T-helper 22 cell (primary cell): ENCODE data around the gene FBXL17.

Source experiments
- DNase-seq: peaks from one replicate; pipeline ENCODE4 v3.0.0-alpha.2; 2020; ENCODE audit warnings: low read depth

FBXL17 gene

GRCh38 chr5:108093186-108093585 is 288.7 kb downstream of the FBXL17 start:
- DNase-seq, result no peak

GRCh38 chr5:108090946-108091345 is 291.0 kb downstream of the FBXL17 start:
- no peak for DNase-seq

- DNase-seq, result no peak
Measured at GRCh38 chr5:108084105-108084504, 297.8 kb downstream of the FBXL17 start.

DNA sequence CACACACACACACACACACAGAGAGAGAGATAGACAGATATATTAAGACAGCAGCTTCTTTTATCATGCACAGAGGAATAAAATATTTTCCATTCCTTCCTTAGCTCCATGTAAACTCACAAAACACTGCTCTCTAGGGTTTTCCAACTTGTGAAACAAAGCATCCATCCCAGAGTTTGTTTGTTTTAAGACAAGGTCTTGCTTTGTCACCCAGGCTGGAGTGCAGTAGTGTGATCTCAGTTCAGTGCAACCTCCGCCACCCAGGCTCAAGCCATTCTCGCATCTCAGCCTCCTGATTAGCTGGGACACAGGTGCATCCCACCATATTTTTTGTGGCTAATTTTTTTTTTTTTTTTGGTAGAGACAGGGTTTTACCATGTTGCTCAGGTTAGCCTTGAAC is 298.7 kb downstream of the FBXL17 start:
- no peak for DNase-seq

DNA sequence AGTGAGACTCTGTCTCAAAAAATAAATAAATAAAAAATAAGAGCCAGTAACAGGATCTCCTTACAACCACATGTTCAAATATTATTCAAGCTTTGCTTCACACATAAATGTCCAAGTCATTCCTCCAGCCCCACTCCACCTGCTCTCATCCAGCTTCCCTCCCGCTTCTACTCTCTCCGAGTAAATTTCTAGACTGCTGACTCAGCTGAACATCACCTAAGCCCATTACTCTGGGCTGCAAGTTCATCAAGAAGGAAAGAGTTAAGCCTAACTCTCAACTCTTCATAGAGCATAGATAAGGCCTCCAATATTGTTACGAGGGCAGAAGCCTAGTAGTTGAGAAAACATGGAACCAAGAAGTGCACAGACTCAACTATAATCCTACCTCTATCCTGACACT is 300.2 kb downstream of the FBXL17 start:
- no peak for DNase-seq

- no peak for DNase-seq
Measured at GRCh38 chr5:108079753-108080152, 302.1 kb downstream of the FBXL17 start.

DNA sequence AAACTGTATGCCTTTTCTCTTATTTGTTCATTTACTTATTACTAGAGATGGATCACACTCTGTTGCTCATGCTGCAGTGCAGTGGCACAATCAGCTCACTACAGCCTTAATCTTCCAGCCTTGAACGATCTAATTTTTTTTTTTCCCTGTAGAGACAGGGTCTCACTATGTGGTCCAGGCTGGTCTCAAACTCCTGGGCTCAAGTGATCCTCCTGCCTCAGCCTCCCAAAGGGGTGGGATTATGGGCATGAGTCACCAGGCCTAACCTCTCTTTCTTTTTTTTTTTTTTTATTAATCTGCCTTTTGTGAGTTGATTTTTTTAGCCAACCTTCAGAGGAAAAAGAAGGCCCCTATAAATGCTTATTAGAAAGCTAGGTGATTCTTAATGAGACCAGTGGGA is 303.0 kb downstream of the FBXL17 start:
- no peak for DNase-seq

GRCh38 chr5:108078345-108078744 is 303.6 kb downstream of the FBXL17 start:
- DNase-seq, result no peak

DNA sequence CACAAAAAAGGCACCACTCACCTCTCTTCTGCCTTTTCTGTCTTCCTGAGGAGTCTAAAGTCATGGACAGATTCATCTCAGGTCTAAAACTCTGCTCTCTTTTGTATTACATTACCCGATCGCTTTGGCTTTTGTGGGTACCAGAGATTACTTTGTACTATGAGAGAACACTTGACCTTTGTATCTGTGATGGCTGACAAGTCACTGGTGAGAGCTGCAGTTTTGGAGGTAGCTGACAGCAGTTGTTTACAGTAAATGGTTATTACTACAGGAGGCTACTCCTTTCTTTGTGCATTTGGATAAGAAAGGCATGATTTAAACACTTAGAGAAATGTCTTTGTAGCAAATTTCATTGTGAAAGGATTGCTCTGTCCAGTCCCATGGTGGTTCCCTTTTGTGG is 307.3 kb downstream of the FBXL17 start:
- DNase-seq, result no peak

DNA sequence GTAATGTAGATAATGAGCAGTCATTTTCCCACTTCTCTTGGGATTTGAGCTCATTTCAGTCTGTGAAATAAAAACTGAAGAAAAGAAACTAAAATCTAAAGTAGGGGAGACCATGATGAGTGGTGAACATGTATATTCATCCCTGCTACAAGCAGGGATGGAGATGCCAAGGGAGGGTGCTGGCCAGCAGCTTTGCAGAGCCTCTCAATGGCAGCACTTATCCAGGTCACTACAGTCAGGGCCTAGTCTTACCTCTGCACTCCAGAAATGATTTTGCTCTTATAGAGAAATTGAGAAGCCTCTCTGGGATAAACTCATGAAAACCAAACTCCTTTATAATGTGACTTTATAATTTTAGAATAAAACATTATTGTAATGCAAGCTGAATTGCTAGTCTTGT is 317.6 kb downstream of the FBXL17 start:
- no peak for DNase-seq

- no peak for DNase-seq
Measured at GRCh38 chr5:108061941-108062340, 320.0 kb downstream of the FBXL17 start.

DNA sequence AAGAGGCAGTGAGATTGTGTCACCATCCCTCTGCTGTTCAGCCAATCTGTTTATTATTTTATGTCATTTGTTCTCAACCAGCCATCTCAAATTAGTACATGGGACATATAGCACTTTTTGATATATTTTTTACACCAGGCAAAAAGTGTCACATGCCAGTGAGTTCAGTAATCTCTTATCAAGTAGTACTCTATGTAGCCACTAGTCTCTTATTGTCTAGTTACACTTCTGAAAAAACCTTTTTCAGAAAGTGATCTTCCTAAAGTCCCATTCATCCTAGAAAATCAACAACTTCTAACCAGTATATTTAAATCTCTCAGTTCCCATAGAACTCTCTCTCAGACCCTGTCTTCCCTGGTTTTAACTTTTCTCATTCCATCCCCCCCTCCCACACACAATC is 321.6 kb downstream of the FBXL17 start:
- DNase-seq, result no peak

DNA sequence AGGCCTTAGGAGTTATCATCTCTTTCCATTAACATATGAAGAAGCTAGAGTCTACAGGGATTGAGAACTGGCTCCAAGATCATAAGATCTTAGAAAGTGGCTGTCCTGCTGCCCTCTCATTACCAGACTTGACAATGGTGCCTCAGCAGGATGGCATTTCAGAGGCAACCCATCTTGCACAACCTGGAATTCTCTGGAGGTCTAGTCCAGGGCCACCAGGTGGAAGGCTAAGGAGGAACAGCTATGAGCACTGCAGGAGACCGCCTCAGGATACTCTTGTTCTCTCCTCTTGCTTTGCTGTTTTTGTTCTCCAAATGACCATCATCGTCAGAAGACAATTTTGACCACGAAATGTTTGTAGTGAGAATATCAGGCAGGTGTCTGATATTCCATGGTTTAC is 322.6 kb downstream of the FBXL17 start:
- no peak for DNase-seq

- DNase-seq, result no peak
Measured at GRCh38 chr5:108054349-108054748, 327.5 kb downstream of the FBXL17 start.

- no peak for DNase-seq
Measured at GRCh38 chr5:108046955-108047670, 334.8 kb downstream of the FBXL17 start.

DNA sequence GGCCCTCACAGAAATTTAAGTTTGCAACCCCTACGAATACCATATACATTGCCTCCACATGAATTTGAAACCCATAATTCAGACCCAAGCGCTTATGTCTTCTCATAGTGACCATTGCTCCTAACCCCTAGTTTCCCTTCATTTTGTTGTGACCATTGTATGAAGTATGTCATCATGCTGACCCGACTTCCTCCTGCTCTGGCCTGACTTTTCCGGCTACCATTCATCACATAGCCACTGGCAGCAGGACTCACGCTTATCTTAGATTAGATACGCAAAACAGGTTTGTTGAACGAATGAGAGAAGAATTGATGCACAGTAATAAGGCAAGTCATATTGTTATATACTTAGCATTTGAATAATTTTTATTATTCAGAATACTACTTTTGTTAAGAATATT is 345.4 kb downstream of the FBXL17 start:
- no peak for DNase-seq

DNA sequence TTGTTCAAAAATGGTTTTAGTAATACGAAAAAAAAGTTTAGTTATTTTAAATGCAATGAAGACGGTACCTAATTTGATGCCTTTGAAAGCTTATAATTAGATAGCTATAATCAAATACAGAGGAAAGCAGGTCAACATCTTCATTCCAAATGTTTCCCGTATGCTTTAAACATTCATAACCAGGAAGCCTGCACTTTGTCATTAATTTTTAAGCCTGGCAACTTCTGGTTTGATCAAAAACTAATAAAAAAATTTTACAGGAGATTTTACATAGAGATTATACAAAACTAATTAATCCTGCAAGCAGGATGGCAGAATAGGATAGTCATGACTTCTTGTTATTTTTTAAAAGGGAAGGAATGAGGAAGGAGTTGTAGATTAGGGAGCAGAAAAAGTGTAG is 353.0 kb downstream of the FBXL17 start:
- DNase-seq, result no peak

- no peak for DNase-seq
Measured at GRCh38 chr5:108028412-108028811, 353.5 kb downstream of the FBXL17 start.

GRCh38 chr5:108025957-108026356 is 355.9 kb downstream of the FBXL17 start:
- no peak for DNase-seq

- no peak for DNase-seq
Measured at GRCh38 chr5:108024986-108025385, 356.9 kb downstream of the FBXL17 start.

DNA sequence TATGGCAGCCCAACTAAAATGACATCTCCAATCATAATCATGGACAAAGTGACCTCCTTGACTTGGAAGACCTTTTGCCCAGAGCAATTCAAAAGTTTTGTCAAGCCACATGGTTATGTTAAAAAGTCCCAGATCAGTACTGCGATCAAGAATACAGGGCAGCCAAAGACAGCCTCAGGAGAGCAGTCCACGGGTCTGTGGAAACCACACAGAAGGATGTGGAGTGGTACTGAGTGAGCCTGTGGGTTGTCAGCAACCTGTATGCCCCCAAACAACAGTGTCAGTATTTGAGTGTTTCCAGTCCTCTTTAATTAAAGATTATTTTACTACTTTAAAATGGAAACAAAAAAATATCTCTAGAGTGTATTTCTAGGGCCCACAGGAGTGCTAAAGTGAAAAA is 365.8 kb downstream of the FBXL17 start:
- DNase-seq, result no peak

DNA sequence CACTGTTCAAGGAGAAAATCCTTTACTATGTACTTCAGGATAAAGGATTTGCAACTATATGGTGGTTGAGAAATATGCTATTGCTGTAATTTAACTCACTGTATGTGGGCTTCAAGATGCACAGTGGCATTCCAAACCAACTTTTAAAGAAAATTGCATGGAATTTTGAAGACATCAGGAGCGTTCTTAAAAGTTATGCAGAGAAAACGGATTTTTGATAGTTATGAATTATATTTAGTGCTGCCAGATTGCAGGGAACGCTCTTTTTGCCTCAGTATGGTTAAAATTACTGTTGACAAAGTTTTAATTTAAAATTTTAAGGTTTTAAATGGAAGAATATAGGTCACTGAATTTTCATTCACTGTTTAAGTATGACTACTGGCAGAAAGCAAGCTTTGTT is 375.1 kb downstream of the FBXL17 start:
- no peak for DNase-seq

DNA sequence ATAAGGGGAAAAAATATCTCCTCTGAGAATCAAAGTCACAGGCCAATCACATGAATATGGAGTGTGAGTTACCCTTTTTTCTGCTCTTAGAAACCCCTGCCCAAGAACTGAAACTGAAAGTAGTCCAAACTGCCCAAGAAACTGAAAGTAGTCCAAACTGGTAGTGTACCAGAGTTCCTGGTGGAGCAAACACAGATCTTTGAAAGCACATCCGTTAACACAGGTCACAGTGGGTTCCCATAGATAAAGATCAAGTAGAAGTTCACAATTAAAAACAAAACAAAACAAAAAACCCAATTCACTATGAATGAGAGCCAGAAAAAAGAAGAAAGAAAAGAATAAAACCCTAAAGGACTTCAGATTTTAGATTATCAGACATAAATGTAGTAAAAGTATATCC is 378.7 kb downstream of the FBXL17 start:
- no peak for DNase-seq

GRCh38 chr5:108001222-108001621 is 380.7 kb downstream of the FBXL17 start:
- no peak for DNase-seq
